T-helper 2 cell (primary cell): Measurements from ENCODE around the gene ASB4.
"Not testable (repeated sequence)": the region's sequence is repeated elsewhere in the genome, so short reads cannot be mapped to it uniquely, and the experiment has no call there.

Experiments
- DNase-seq, 5 experiments: peaks; one replicate each; pipeline versions ENCODE4 v3.0.0 to v3.0.0-alpha.2; 2012 to 2022
- total RNA-seq, 2 donors: gene quantifications; one replicate each; lab custom pipeline; 2026; lab: John Stamatoyannopoulos, UW

Gene ASB4, protein sequence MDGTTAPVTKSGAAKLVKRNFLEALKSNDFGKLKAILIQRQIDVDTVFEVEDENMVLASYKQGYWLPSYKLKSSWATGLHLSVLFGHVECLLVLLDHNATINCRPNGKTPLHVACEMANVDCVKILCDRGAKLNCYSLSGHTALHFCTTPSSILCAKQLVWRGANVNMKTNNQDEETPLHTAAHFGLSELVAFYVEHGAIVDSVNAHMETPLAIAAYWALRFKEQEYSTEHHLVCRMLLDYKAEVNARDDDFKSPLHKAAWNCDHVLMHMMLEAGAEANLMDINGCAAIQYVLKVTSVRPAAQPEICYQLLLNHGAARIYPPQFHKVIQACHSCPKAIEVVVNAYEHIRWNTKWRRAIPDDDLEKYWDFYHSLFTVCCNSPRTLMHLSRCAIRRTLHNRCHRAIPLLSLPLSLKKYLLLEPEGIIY
- total RNA-seq, result 0 reads per million in 2 donors

DNA sequence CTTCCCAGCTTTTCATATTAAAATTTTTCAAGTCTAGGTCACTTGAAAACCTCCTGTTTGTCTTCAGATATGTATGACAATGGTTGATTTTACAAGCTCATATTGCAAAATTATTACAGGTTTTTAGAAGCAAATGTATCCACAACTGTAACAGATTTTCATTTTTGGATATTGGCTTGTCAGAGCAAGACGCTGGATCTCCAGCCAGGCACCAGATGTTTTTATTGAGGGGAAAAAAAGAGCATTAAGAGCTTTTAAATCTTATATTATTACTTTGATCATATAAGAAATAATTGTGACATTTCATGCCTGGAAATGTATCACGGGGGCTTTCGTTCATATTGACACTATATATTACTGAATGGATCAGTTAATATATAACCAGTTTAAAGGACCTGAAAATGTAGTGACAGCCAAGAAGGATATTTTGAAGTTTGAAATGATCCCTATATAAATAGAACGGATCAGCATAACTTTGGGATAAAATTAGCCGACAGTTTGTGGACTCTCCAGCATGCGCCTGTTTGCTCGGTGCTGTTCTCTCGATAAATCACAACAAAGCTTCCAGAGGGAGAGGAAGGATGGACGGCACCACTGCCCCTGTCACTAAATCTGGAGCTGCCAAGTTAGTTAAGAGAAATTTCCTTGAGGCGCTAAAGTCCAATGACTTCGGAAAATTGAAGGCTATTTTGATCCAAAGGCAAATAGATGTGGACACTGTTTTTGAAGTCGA lies at the start of gene ASB4:
TSS of gene ASB4 (plus strand) at position 553 of the 733 bp plus-strand sequence. CDS start at position 582, 29 bp downstream.
- no peak for DNase-seq

DNA sequence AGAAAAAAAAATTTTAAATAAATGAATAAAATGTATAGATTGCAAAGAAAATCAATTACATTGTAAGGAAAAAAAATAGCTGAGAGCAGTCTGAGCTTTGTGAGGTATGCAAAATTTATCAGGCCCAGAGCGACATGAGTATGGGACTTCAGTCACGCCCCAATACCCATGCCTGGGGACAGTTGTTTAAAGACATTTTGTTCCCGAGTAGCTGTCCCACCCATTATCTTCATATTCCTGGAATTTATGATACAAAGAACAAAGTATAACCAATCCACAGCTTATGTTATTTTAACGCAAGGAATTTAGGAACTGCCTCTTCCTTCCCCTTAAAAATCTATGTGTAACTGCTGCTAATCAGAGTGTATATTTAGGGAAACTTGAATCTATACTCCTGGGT lies 49.3 kb upstream of the ASB4 start:
- no peak for DNase-seq

DNA sequence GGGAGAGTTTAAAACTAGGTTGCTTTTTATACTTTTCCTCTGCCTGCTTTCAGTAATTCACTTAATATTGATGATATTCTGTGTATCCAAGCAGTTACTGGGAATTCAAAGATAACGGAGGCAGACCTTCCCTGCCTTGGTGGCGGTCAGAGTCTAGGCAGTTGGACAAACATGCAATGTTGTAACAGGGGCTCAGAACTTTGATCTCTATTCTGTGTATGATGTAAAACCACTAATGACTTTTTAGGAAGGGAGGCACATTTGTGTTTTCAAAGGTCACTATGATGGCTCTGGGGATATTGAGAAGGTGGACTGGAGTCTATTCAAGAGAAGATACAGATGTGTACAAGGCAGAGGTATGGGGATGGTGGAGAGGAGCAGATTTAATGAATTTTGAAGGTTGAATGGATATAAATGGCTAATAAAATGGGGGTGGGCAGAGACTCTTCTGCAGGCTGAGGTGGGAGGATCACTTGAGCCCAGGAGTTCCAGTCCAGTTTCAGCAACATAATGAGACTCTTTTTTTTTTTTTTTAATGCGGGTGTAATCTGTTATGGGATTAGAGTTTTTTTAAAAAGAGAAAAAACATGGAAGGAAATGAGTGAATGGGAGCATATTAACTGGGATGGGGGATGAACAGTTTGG lies 45.2 kb upstream of the ASB4 start:
- DNase-seq, result no peak

DNA sequence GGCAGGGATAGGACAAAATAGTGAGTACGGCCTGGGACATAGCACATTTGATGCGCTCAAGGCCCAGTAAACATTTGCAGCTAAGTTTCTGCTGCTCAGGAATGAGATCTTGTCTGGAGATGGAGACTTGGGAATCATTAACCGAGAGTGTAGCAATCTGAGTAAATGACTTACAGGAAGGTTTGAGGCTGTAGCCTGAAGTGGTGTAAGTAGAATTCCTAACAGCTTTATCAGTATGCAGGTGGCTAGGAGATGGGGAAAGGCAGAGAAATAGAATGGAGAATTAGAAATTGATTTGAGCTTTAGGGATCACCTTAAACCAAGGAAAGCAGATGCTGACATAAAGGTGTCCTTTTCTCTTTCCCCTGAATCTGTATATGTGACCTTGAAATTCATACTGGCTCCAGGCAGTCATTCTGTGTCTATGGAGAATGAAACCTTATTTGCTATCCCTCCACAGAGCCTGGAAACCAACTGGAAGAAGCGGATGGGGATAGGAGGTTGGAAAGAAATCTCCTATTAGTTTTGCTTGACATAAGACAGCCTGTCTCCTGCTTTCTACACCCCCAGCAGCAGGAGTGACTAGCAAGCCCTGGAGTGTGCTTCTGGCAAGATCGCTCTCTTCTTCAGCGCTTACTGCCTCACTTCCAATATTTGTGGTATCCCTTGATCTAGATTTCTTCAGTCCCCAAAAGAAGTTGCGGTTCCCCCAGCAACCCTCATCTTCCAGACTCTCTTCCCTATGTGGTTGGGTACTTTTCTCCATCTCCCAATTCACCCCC lies 44.5 kb upstream of the ASB4 start:
- no peak for DNase-seq

DNA sequence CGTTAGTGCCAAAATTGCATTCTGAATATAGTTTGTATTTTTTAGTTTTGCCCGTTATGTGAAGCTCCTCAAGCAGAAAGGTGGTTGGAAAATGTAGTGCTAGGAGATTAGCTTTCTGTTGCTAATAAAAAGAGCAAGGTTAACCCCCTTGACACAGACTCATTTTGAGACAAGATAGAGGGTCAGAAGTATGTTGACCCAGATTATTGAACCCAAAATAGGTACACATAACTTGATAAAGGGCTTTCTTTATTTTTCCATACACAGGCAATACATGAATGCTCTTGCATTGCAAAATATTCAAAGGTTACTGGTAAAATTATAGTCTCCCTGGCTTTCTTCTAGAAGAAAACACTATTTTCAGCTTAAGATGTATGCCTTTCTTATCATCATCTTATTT lies 40.9 kb upstream of the ASB4 start:
- DNase-seq, result no peak

DNA sequence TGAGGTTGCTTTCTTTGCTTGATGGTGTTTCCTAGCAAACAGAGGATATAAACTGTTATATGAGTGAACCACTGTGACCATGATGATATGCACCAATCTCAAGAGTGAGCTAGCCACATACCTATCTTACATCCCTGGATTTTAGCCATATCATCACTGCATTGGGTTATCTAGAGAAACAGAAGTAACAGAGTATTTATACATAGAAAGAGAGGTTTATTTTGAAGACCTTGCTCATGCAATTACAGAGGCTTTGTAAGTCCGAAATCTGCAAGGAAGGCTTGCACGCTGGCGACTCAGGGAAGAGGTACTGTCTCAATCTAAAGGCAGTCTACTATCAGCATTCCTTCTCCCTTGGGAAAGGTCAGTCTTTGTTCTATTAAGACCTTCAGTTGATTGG lies 39.1 kb upstream of the ASB4 start:
- DNase-seq, result no peak

DNA sequence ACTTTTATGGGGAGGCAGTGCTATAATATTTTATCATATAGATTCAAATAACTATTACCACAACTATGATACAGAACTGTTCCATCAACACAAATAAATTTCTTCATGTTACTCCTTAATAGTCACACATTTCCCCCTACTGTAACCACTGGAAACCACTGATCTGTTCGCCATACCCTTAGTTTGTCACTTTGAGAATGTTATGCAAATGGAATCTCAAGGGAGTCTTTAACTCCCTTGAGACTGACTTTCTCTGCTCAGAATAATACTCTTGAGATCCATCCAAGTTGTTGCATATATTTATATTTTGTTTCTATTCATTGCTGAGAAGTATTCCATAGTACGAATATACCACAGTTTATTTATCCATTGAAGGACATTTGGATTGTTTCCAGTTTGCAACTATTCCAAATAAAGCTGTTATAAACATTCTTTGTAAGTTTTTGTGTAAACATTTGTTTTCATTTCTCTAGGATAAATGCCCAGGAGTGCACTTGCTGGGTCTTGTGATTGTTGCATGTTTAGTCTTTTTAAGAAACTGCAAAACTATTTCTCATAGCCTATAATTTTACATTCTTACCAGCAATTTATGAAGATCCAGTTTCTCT lies 31.2 kb upstream of the ASB4 start:
- DNase-seq, result no peak

DNA sequence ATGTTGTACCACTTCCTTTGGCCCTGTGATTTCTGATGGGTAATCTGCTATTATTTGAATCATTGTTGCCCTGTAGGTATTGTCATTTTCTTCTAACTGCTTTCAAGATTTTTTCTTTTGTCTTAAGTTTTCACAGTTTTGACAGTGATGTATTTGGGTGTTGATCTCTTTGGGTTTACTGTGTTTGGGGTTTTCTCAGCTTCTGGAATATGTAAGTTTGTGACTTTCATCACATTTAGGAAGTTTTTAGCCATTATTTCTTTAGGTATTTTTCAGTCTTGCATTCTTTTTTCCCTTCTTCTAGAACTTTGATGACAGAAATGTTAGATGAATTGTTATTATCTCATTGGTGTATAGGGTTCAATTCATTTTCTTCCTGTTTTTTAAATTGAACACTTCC lies 27.8 kb upstream of the ASB4 start:
- no peak for DNase-seq

DNA sequence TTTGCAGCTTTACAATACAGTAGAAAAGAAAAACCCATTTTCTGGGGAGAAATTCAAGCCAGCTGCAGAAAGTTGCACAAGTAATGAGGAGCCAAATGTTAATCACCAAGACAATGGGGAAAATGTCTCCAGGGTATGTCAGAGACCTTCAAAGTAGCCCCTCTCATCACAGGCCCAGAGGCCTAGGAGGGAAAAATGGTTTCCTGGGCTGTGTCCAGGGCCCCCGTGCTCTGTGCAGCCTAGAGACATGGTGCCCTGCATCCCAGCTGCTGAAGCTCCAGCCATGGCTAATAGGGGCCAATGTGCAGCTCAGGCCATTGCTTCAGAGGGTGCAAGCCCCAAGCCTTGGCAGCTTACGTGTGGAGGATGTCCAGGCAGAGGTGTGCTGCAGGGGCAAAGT lies 25.1 kb upstream of the ASB4 start:
- DNase-seq, result not testable (repeated sequence)

DNA sequence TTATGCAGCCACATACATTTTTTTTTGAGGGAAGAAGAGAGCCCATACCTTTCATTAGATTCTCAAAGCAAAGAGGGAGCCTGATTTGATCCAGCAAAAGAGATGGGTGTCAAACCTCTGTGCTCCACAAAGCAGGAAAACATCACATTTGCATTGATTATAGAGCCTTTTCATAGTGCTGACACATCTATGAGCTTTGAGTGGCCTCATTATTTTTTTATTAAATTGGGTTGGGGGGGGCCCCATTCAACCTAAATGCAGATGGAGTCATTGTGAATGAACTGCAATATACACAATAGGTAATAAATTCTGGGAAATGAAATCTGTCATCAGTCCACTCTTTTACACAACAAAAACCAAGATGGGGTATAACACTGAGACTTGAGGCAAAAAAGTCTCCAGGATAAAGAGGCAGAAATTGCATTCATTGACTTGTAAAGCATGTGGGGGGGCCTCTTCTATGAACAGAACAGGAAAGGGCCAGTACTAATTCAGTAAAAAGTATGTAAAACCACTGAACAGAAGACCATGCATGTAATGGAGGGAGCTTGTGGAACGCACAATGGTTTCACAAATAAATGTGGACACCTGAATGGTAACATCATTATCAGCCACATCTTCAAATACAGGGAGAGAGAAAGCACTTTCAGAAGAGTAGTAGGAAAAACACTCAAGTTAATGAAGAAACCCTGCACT lies 17.7 kb upstream of the ASB4 start:
- no peak for DNase-seq

DNA sequence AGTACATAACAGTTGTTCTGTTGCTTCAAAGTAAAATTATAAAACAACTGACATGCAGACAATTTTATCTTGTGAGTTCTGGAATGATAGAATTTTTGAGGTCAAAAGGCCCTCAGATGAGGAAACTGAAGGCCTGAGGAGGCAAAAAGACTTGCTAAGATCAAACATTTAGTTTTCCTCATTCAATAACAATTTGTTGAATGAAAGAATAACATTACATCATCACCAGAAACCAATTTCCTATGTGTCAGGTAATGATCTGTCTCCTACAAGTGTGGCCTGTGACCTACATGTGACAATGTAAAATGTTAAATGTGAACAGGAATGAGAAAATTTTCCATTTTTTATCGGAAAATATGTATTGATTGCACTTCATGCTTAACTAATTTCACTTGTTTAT lies 16.6 kb upstream of the ASB4 start:
- no peak for DNase-seq

DNA sequence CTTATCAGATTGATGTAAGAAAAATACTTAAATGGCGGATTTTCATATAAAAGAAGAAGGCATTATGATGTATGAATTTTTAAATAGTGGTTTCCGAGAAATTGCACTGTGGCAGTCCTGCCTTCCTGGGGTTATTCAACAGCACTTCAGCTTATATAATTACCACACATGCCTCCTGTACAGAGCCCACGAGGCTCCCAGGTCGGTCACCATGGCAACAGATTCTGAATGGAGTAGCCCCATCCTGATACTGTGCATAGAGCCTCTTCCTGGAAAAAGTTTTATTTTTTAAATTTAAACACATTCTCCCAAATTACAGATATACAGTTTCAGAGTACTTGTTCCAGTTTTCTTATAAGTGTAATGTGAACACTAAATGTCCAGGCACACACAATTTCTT lies 15.9 kb upstream of the ASB4 start:
- DNase-seq, result no peak

DNA sequence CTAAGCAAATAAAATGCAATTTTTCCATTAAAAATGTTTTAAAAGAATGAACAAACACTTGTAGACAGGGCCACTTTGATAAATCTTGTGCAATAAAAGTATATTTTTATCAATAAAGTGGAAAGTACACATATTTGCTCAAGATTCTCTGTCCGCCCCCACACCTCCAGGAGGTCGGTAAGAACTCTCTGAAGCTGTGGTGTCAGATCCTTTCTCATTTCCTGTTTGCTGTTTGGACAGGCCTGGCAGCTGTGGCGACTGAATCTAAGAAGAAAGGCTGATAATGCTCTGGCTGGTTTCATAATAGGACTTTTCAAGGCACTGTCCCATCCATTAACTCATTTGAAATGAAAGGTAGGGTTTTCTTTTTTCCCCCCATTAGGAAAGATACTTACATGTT lies 15.3 kb upstream of the ASB4 start:
- no peak for DNase-seq

DNA sequence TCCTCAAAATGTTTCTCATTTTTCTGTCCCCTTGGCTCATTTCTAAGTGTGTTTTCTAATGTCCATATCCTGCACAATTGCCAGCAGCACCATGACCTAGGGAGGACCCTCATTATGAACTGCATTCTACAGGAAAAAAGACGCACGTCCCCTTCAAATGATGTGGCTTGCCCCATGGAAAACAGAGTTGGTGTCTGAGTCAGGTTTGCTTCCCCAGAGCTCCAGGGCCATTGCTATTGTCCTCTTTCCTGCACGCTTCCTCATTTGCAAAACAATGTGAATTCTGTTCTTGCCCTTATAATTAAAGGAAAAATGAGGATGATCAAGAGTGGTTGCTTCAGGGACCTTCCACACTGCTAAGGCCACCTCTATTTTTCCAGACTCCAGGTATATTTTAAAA lies 14.7 kb upstream of the ASB4 start:
- no peak for DNase-seq

DNA sequence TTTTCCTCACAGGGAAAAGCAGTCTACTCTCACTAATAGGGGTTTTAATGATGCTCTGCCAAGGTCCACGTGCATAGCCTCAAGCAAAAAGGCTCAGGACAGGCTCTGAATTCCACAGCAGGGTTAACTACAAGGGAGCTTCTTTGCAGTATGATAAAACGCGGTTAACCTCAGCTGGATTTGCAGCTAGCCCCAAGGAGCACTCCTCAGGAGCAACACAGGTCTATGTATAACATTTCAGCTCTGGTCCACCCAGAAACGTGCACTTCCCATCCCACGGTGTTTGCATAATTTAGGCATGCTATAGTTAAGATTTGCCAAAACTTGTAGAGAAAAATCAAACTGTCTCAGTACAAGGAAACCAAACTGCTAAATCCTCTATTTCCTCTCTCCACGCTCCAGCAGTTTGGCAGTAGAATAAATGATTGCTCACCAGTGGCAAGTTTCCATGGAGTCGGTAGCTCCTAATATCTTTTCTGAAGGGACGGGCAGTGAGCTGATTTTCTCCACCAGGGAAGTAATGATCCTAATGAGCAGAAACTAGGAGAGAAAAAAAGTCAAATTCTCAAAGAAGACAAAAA lies 13.1 kb upstream of the ASB4 start:
- no peak for DNase-seq

DNA sequence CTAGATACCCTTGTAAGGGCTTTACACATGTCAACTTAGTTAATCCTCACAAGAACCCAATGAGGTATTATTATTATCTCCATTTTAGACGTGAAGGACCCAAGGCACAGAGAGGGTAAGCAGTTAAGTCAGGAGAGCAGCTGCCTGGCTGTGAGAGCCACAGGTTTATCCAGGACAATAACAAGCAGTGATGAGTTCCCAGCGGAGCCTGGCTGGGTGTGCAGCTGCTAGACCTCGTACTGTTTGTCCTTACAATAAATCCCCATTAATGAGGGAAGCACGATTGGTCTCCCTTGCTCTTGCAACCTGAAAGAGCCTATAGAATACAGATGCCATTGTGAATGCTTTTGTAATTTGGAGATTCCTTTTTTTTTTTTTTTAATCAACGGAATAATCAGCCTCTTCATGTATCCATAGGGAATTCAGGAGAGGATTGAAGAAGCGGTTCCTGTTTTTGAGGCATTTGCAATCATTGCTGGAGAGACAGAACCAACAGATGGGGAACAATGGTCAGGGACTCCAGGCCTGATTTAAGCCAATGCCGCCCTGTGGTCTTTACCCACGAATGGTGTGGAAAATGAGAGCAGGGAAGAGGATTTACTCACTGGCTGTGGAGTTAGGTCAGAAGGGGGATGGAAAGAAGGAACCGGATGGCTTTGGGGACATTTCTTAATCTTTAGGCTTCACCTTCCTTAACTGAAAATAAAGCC lies 12.3 kb upstream of the ASB4 start:
- DNase-seq, result no peak

DNA sequence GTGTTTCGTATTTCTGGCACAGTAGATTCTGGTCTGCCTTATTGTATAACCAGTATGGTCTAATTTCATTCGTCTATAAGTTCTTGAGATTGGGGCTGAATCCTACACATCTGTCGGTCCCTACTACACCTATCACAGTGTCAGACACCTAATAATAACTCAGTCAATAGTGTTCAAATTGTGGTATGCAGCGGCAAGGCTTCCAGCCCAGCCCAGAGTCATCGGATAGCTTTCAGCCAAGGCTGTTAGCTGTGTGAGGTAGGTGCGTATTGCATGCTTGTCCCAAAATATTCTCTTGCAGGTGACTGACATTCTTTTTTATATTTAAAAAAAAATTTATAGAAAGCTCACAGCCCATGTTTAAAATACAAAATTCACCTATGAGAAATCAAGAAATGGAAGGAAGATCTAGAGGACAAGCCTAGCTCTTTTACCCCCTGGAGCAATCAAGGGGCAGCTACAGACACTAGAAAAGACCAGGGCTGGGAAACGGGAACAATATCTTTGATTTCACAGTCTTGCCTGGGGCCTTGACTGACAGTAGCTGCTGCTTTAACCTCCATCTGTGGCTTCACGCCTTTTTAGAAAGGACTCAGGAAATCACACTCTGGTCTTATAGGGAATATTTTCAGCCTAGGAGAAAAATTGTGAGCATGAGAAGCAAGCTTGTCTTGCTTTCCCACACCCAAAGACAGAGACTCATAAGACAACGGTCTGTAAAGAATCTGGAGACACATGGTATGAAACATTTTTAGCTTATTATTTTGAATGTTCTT lies 9.5 kb upstream of the ASB4 start:
- no peak for DNase-seq

DNA sequence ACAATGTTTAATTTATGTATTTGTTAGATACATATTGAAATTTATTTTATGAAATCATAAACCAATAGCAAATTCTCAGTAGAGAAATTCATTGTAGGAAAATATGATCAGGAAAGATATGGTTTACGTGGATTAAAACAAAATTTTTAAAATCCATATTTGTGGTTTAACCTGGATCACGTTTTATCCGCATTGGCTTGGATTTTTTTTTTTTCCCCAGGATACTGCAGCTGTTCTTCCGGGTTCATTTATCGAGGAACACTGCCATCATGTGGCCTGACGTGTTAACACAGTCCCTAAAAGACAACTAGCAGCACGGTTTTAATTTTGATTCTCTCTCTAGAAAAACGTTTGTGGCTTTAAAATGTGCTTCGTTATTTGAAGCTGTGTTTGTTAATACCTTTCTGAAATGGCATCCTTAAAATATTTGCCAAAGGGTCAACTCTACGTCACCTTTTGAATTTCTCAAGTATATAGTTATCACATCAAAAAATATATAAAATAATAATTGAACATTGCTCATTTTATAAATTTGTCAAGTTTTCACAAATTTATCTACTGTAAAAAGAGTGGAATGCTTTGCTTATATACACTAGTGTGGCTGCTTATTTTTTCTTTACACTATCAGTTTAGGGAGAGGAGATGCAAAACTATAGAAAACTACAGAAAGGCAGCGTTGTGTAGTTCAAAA lies 8.7 kb upstream of the ASB4 start:
- DNase-seq, result peak in 3 of 5 experiments; percentile 17 to 65 (median 19)
